Left hindlimb (tissue), 1 donor: ENCODE measurements around the gene MAP4K4.

ENCODE experiments used
- DNase-seq: peaks from one replicate; pipeline ENCODE4 v3.0.0-alpha.2; 2018

Gene MAP4K4

DNA sequence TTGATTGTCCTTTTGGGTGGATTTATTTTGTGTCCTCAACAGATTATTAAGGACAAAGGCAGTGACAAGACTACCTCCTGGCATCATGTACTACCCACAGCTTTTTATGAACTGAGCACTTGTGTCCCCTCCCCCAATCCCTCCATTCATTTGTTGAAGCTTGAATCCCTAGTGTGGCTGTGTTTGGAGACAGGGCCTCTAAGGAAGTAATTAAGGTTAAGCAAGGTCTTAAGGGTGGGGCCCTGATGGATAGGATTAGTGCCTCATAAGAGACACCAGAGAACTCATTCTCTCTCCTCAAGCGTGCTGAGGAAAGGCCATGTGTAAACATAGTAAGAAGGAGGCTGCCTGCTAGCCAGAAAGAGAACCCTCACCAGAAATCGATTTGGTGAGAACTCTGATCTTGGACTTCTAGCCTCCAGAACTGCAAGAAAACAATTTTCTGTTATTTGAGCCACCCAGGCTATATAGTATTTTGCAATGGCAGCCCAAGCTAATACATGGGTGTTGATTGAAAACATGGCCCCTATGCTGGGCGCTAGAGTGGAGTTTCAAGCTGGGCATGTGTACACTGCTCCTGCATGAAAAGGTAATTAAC, 3.4 kb upstream of the MAP4K4 start:
- no peak for DNase-seq

DNA sequence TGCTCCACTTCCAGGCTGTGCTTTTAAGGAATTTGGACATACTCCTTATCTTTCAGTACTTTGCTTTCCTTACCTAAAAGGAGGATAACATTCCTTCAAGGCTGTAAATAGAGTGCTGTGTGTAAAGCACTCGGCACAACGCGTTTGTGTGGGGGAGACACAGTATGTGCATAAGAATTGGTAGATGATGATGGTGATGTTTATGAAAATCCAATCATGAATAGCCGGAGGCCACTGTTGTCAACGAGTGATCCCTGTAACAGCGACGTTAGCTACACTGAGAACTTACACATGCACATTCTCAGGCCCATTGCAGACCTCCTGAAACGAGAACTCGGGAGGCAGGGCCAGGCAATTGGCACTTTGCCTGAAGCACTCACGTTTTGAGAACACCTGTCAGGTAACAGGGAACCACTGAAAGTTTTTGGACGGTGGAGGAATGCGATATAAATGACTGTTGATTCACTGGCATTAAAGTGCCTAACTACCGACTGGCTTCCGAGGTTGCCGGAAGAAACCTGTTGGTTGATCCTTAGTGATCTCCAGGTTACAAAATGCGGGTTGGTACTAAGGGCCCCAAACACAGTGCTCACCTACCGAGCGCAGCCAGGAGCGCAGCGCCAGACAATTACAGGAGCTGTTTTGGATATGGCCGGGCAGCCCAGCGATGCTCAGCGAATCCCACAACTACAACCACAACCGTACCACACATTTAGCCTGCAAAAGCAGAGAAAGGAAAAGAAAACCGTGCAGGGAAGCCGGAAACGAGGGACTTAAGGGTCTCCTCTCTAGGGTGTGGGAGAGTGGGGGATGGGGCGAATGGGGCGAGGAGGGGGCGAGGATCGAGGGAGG, 1.0 kb upstream of the MAP4K4 start:
- no peak for DNase-seq

DNA sequence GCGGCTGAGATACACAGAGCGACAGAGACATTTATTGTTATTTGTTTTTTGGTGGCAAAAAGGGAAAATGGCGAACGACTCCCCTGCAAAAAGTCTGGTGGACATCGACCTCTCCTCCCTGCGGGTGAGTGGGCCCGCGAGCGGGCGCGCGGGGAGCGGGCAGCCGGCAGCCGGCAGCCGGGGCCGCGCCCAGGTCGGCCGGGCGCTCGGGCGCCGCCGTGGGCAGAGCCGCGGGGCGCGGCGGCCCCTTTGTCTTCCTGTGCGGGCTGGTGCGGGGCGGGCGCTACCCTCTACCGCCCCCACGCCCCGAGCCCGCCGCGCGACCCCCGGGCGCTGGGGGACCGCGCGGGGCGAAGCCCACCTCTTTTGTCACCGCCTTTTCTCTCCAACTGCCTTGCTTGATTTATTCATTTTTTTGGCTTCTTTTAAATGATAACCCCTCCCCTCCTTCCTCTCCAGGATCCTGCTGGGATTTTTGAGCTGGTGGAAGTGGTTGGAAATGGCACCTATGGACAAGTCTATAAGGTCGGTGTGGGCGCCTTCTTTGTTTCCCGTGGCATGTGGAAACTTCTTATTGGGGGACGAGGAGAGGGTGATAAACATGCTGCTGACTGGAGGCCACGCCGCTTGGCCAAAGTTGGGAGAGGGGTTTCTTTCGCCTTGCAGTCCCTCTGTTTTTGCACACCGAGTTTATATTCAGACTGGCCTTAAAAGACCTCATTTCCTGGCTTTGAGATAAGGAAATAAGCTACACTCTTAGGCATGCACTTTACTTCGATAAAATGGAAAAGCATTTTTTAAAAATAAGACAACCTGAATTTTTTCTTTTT, 722 bp downstream of the MAP4K4 start:
- DNase-seq, result peak; percentile 48

DNA sequence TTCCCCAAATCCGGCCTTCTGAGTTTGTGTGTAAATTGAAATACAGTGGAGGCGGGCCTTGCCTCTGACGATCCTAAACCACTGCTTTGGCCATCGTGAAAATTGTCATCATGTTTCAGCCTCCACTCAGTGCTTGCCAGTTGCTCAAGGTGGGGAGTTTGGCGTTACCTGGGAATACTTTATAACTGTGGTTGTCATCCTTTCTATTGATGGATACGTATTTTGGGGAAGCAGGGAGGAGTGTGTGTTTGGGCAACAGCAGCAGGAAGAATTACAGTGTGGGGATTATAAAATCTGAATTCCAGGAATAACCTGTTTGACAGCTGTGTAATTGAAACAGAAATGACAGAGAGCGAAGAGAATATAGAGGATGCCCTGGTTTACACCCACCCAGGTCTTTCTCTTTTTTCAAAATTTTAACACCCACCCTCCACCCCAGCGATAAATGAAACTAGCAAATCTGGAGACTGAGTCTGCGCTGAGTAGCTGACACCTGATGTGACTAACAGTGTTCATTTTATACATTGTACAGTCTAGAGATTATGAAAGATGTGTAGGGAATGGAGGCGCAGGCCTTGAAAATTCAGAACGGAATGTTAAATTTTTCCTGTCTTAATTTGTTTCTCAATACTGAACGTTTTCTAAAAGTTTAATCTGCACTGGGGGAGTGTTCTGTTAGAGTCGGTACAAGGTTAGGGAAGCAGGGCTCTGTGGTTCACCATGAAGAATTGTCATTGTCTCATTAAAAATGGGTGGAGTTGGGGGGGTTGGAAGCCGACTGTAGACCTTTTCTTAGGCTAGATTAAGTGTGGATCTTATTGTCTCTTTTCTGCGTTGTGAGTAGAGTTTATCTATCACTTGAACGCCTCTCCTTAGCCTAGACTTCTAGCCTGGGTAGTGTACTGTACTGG, 1.6 kb downstream of the MAP4K4 start:
- no peak for DNase-seq

DNA sequence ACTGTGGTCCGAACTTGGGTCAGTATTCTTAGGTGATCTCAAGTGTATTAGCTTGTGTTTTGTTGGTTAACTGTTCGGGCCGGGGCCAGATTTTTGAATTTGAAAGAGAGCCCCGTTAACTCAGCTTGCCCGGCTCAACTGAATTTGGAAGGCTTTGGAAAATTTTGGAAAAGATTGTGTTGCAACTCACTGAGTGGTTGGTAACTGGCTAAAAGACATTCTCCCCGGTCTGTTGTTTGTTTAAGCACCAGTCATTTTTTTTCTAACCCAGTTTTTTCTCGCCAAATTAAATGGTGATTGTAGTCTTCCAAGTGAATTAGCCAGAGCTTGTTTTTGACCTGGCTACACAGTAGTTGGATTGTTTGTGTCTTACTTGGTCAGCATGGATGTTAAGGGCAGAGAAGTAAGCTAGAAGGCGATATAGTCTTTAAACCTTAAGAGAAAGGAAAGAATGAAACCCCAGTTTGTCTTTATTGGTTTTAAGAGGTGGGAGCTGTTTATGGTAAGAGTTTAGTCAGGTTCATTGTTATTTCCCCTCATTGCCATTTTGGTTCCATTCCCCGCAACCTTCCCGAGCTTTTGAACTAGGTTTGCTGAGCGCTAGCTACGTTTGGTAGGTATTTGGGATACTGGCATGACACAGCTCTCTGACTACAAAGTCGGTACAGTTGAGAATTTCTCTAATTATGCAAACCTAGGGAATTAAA, 2.4 kb downstream of the MAP4K4 start:
- no peak for DNase-seq

DNA sequence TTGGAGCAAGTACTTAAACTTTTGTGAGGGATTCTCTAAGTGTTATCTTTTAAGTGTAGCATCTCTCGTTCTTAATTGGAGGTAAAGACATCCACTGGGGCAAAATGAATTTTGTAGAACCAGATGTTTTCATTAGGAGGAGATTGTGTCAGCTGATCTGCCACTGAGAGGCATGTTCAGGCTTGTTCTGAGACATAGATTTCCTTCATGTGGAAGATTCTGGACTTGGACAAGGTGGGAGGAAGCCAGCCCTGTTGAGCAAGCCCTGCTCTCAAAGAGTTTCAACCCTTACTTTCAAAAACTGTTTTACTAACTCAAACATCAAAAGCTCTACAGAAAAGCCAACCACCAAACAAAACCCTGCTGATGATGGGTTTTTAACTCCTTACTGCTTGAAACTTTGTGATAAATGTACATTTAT, 6.5 kb downstream of the MAP4K4 start:
- no peak for DNase-seq

DNA sequence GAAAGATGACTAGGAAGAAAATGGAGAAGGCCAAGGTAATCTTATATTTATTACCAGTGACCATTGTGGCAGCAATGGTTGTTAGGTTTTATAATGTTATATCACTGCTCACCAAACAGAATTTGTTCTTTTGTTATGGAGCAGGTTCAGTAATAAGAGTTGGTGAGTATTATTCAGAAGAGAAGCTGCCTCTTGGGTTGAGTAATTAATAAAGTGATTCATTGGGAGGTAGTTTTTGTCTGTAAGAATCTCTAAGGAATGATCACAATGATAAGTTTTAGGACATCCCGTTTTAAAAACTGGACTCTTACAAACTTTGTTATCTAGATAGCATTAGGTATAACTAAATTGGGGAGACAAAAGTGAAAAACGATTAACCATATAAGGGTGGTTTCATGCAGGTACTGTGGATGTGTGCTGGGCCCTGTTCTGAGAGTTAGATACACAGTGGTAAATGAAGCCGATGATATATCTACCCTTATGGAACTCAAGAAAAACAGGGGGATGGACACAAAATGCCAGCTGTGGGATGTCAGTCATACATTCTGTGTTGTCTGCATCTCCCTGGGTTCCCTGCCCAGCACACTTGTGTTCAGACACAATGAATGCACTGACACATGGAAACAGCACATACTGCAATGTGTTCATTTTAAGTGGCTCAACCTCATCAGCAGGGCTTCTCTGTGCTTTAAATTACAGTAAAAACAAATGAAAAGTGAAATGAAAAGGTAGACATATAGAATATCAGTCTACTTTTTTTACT, 7.5 kb downstream of the MAP4K4 start:
- DNase-seq, result peak; percentile 43

DNA sequence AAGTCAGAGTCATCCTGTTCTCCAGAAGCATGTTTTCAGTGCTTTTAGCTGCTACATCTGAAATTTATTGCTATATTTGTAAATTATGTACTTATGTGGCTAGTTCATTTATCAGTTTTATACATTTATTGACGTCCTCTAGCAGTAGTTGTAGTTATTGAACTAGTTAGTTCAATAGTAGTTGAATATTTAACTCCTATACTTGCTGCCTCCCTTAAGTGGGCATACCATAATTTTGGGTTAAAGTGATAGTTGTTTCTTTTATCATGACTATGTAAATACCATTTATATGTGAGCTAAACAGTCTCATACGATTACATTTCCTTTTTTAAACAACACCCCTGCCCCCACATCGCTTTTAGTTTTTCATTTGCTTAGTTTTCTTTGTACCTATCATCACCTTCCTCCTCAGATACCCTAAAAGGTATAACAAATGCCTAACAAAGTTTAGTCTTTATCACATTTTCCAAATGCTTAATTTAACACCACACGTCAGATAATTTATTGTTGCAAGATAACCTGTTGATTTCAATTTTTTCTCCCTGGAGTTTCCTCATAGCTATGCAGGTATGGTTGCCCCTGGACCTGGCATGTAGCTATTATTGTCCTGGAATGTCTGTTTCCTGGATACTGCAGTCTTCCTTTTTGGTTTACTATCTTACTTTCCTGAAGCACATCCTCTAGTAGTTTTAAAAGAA, 8.8 kb downstream of the MAP4K4 start:
- no peak for DNase-seq

DNA sequence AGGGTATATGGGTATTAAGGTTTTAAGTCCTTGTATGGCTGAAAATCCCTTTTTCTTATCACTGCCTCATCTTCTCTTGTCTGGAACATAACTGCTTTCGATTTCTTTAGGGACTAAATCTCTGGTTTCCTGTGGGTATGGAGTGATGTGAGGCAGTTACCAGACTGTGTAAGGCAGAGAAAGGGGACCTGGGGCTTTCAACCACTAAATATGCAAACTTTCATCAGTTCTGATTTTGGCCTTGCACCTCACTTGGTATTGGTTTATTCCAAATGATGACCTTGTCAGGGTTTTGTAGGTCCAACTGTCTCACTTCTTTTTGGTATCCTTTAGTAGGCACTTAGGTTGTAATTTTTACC, 9.3 kb downstream of the MAP4K4 start:
- DNase-seq, result no peak

DNA sequence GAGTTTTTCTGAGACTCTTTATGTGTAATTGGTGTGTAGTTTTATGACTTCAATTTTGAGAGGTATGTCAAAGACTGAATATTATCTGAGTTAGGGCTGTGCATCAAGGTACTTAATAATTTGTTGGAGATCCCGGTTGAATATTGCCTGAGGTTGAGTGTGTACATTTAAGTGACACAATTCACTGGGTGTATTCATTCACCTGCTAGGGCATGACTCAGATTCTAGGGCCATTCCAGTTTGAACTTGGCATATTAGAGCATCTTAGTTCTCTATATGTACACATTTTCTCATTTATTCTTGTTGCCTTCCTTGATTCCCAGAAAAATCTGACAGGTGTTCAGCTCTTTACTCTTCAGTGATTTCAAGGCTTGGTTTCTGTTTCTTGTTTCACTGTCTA, 12.5 kb downstream of the MAP4K4 start:
- DNase-seq, result no peak

DNA sequence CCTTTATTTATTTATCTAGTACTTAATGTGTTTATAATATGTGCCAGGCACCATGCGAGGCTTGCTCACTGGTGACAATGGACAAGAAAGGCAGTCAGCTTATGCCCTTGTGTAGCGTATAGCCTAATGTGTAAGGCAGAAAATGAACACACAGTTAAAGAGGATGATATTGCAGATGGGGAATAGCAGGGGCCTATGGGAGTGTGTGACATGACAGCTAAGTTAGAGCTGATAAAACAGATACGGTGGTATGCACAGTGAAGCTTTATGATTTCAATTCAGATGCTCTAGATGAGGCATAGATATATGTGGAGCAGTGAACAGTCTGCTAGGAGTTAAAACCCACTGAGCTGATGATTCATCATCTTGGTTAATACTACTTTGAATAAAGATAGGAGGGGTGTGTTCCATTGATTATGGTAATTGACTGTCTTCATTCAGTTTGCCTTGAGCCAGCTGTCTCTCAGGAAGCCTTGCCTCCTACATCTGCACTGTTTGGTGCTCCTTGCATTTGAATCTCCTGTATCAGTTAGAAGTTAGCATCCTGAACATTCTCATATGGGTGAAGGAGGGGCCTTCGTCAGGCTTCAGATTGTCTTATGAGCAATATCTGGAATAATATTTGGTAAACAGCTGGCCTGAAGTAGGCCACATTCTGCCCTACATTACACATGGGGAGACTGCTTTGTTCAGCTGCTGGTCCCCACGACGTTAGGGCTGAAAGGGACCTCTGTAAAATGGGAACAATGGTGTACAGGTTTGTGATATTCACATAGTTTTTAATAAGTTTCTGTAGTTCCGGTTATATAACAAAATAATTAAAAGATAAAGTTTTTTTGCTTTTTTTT, 13.2 kb downstream of the MAP4K4 start:
- DNase-seq, result no peak

DNA sequence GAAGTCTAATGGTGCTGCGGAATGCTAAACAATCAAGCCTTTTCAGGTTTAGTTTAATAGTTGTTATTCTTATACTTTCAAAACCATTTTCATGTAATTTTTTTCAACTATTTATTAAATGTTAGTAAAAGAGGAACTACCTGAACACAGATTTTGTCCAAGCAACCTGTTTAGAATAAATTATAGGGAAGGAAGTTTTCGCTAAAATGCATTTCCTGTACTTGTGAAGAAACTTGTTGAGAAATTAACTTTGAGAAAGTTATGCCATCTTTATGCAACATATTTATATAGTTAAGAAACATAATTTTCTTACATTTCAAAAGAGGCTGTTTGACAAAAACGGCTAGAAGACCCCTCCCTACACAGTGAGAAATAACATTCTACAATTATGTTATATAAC, 16.6 kb downstream of the MAP4K4 start:
- no peak for DNase-seq

DNA sequence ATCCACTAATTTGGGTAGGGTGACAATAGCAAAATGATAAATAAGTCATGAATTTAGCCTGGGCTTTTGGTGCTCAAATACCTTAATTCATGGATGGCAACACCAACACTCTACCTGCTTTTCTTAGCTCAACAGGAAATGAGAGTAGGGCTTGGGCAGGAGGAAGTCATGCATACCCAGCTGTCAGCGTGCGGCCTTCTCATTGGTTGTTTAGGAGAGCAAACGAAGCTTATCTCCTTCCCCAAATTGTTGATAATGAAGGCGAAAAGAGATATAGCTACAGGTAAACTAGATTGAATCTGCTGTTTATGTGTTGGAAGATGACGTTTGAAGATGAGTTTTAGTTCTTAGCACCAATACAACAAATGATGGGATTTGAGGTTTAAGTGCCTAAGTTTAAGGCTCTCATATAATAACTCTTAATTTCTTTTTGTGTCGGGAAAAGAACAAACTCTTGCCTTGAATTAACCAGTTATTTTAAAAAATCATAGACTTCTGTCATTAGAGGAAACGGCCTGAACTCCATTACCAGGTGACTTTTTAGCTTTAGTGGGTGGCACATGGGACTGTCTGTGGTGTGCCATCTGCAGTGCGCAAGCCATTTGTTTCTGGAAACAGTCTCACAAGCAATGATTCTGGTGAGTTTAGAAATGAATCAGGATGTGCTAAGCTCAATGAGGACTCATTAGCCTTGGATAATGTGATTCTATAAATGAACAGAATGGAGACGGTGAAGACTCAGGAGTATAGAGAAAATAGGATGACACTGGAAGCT, 19.8 kb downstream of the MAP4K4 start:
- no peak for DNase-seq

DNA sequence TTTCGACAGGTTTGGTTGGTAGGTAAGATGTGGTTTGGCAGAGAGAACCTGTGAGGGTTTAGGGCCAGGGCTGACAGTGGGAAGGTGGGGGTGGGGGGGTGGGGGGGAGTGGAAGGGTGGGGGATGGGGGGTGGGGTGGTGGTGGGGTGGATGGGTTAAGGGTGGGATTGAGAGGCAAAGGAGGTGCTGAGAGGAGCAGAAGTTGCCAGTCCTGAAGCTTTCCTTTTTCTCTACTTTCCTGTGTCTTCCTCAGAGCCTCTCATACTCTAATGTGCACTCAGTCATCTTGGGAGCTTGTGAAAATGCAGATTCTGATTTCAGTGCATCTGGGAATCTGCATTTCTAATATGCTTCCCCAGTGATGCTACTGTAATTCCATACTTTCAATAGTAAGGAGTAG, 21.0 kb downstream of the MAP4K4 start:
- no peak for DNase-seq

DNA sequence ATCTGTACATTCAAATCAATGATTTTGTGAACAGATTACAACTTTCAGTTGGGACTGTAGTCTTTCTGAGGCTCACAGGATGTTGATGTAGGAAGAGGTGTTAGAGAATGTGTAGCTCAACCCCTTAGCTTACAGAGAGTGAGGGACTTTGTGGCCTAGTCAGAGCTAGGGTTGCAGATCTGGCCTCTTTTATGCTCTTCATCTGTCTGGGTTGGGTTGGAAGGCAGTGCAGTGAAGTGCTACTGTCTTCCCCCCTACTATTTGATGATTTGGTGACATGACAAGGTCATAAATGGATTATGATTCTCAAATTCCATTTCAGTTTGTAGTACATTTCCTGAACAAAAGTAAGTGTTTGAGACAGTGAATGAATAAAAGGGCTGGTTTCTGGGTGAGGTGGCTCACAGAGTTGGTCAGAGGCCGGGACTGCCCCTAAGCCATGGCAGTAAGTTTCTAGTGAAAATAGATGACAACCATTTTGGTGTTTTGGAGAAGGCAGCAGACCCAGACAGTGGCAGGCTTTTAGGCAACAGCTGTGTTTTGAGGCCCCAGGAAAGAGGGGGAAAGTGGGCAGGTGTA, 21.6 kb downstream of the MAP4K4 start:
- DNase-seq, result no peak

DNA sequence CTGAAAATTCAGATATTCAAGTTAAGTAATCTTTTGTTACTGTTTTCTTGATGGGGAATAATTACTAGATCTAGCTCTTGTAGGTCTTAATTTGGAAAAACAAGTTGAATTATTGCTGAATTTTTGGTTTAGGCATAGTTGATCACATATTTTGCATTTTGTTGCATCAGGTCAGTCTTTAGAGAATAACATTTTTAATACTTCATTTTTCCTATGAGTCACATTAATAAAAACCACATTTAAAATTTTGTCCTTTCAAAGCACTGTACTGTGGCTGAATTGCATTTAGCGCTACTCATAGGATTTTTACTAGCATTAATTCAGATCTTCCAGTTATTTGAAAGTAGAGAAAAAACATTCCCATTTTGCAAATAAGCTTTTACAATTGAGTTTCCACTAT, 23.2 kb downstream of the MAP4K4 start:
- DNase-seq, result no peak

DNA sequence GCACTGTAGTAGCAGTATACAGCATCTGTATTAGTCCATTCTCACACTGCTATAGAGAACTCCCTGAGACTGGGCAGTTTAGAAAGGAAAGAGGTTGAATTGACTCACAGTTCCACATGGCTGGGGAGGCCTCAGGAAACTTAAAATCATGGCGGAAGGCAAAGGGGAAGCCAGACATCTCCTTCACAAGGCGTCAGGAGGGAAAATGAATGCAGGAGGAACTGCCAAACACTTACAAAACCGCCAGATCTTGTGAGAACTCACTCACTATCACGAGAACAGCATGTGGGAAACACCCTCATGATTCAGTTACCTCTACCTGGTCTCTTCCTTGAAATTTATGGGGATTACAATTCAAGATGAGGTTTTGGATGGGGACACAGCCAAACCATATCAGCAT, 25.4 kb downstream of the MAP4K4 start:
- DNase-seq, result no peak

DNA sequence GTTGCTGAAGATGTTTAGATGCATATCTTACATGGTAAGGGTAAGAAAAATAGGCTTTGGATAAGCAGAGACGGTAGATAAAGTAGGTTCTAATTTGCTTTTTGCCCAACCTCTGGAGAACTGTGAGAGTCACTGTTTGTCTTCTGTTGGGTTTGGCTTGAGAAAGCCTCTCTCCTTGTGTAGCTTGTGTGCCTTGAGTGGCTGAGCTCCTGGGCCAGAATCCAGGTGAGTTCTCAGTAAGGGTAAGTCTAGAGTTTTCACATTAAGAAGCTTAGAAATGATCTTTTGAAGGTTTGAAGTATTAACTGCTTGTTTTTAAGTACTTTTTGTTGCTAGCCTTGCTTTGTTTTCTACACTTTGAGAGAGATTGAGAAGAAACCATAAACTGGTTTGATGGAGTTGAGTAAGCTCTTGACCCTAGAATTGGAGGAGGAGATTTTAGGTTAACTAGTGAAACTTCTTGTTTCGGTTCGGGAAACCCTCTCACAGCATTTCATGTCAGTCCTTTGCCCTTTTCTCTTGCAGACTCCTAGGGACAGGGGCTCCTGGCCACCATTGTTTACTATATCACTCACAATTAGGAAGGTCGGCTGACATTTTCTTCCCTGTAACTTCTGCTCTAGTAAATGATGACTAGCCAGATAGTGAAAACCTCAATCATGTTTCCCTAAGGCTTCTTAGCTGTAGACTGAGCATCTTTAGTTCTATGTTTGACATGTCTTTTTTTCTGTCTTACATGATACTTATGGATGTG, 26.0 kb downstream of the MAP4K4 start:
- no peak for DNase-seq
